Peyer's patch (tissue), 4 donors: ENCODE measurements around the gene RPL35A.
"Not testable (repeated sequence)": the region's sequence is repeated elsewhere in the genome, so short reads cannot be mapped to it uniquely, and the experiment has no call there.

Source experiments
- POLR2A ChIP-seq, 2 donors: fragments of 450-650 bp; IDR thresholded peaks; one replicate each; pipeline ENCODE4 v1.5.1; 2017; ENCODE audit warnings: antibody characterized with exemption in 2 of 2, mild to moderate bottlenecking in 2 of 2, moderate library complexity in 2 of 2
- TF ChIP-seq, protein P1 (sequence below), 6 experiments: fragments of 450-650 bp in 4 of 6; fragments of 200-600 bp in 2 of 6; sonication (generic) in 1 of 6; IDR thresholded peaks; one replicate each; pipeline ENCODE4 v1.5.1; 2017 to 2019; ENCODE audit warnings: antibody characterized with exemption in 6 of 6, mild to moderate bottlenecking in 3 of 6, moderate library complexity in 1 of 6

DNA sequence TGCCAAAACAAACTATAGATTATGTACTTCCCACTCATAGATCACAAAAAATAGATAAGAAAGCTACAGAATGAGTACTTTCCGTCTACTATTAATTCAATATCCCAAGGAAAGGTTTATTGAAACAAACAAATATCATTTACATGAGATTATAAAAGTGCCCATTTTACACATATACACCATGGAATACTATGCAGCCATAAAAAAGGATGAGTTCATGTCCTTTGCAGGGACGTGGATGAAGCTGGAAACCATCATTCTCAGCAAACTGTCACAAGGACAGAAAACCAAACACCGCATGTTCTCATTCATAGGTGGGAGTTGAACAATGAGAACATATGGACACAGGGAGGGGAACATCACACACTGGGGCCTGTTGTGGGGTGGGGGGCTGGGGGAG, 22.4 kb upstream of the RPL35A start:
- TF ChIP-seq, protein P1, sequence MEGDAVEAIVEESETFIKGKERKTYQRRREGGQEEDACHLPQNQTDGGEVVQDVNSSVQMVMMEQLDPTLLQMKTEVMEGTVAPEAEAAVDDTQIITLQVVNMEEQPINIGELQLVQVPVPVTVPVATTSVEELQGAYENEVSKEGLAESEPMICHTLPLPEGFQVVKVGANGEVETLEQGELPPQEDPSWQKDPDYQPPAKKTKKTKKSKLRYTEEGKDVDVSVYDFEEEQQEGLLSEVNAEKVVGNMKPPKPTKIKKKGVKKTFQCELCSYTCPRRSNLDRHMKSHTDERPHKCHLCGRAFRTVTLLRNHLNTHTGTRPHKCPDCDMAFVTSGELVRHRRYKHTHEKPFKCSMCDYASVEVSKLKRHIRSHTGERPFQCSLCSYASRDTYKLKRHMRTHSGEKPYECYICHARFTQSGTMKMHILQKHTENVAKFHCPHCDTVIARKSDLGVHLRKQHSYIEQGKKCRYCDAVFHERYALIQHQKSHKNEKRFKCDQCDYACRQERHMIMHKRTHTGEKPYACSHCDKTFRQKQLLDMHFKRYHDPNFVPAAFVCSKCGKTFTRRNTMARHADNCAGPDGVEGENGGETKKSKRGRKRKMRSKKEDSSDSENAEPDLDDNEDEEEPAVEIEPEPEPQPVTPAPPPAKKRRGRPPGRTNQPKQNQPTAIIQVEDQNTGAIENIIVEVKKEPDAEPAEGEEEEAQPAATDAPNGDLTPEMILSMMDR (IDR thresholded peaks at IDR 0.05), result not testable (repeated sequence)
- not testable (repeated sequence) for TF ChIP-seq POLR2A (IDR thresholded peaks at IDR 0.05)
